HCT116 (cell line): ENCODE data around the gene TNS3. TPM values are rescaled to one million over a fixed set of nuclear protein-coding genes. Genes with fewer than 3 reads are reported as not detected.

ENCODE experiments used
- ATAC-seq: fragments of 200-7000 bp; cut with Tn5 transposase; 2 replicates; pipeline ENCODE4 v1.9.1; 2020; ENCODE audit warnings: mild to moderate bottlenecking, moderate library complexity
- BruUV-seq: library from RNA; stranded (reverse); fragments of 400-500 nt; replicated peaks from 2 replicates; lab custom pipeline; 2021; lab: Mats Ljungman, UMichigan
- CTCF ChIA-PET: fragments of 300-600 bp; sonication (Branson Sonifier 250); formaldehyde crosslinking; loops from one replicate; lab custom pipeline; 2021; ENCODE audit warnings: antibody characterized with exemption; lab: Charles Lee
- POLR2A ChIA-PET: fragments of 300-600, 350-600 bp; sonication (Branson Sonifier 250); formaldehyde crosslinking; loops from one replicate; lab custom pipeline; 2021; ENCODE audit warnings: antibody characterized with exemption; lab: Charles Lee
- RAD21 ChIA-PET, 2 experiments: fragments of 300-600 bp; sonication (Branson Sonifier 250); formaldehyde crosslinking; loops; one replicate each; lab custom pipeline; 2023; ENCODE audit warnings: low total read pairs in 2 of 2; ENCODE audit not compliant: uncharacterized antibody in 2 of 2, unreplicated experiment in 2 of 2, low non-redundant PET in 1 of 2; lab: Charles Lee
- DNase-seq: peaks from one replicate; pipeline ENCODE4 v3.0.0-alpha.2; 2010; ENCODE audit warnings: low read depth, low spot score
- H2AFZ ChIP-seq: fragments of 200-600 bp; shearing (Covaris generic), sonication (generic); 2 replicates; pipeline ENCODE4 v1.6.1; 2017; ENCODE audit warnings: low read depth, mixed run types, mixed read lengths, antibody characterized with exemption, low read length; ENCODE audit not compliant: poor library complexity, severe bottlenecking
- H3K27ac ChIP-seq: 2 replicates; pipeline ENCODE4 v1.5.1; 2012; ENCODE audit warnings: low read depth, low read length
- H3K27me3 ChIP-seq: fragments of 200-600 bp; sonication (generic); 2 replicates; pipeline ENCODE4 v1.6.1; 2016; ENCODE audit warnings: mixed run types, low read length, mixed read lengths; ENCODE audit not compliant: insufficient read depth
- H3K36me3 ChIP-seq, 2 experiments: fragments of 200-500 bp in 1 of 2; fragments of 200-600 bp in 1 of 2; sonication (Bioruptor generic) in 1 of 2; sonication (generic) in 1 of 2; 2 replicates each; pipeline versions ENCODE4 v1.5.1 to v1.6.1; 2014 to 2016; ENCODE audit warnings: low read length in 2 of 2, inconsistent platforms in 1 of 2, mixed read lengths in 1 of 2, mixed run types in 1 of 2; ENCODE audit not compliant: insufficient read depth in 2 of 2, control insufficient read depth in 1 of 2
- H3K4me1 ChIP-seq, 2 experiments: fragments of 200-600 bp in 1 of 2; sonication (generic) in 1 of 2; 2 replicates each; pipeline versions ENCODE4 v1.5.1 to v1.6.1; 2012 to 2017; ENCODE audit warnings: low read length in 2 of 2, inconsistent platforms in 1 of 2, mild to moderate bottlenecking in 1 of 2, mixed read lengths in 1 of 2, mixed run types in 1 of 2, moderate library complexity in 1 of 2; ENCODE audit not compliant: insufficient read depth in 2 of 2, control insufficient read depth in 1 of 2
- H3K4me2 ChIP-seq: fragments of 200-600 bp; sonication (generic); 2 replicates; pipeline ENCODE4 v1.6.1; 2017; ENCODE audit warnings: mixed run types, low read length, mixed read lengths
- H3K4me3 ChIP-seq, 2 experiments: fragments of 200-600 bp in 1 of 2; sonication (generic) in 1 of 2; replicated peaks in 1 of 2; 2 replicates each; pipeline ENCODE4 v1.5.1; 2011 to 2016; ENCODE audit warnings: low read length in 2 of 2, control low read depth in 1 of 2, low read depth in 1 of 2, mild to moderate bottlenecking in 1 of 2, mixed read lengths in 1 of 2, mixed run types in 1 of 2
- H3K79me2 ChIP-seq: fragments of 200-600 bp; sonication (generic); 2 replicates; pipeline ENCODE4 v1.6.1; 2017; ENCODE audit warnings: mild to moderate bottlenecking, mixed run types, low read length, moderate library complexity, mixed read lengths; ENCODE audit not compliant: insufficient read depth
- H3K9ac ChIP-seq: fragments of 200-600 bp; sonication (generic); 2 replicates; pipeline ENCODE4 v1.6.1; 2016; ENCODE audit warnings: low read length, mixed read lengths
- H3K9me2 ChIP-seq: fragments of 200-600 bp; sonication (generic), shearing (Covaris generic); 2 replicates; pipeline ENCODE4 v1.6.1; 2017; ENCODE audit warnings: mixed run types, mild to moderate bottlenecking, moderate library complexity; ENCODE audit not compliant: insufficient read depth
- H3K9me3 ChIP-seq, 2 experiments: fragments of 200-500 bp in 1 of 2; fragments of 200-600 bp in 1 of 2; sonication (Bioruptor generic) in 1 of 2; sonication (generic) in 1 of 2; 2 replicates each; pipeline ENCODE4 v1.6.1; 2014 to 2017; ENCODE audit warnings: low read length in 2 of 2, mixed read lengths in 2 of 2, inconsistent platforms in 1 of 2, low read depth in 1 of 2, mild to moderate bottlenecking in 1 of 2, mixed run types in 1 of 2, moderate library complexity in 1 of 2; ENCODE audit not compliant: control insufficient read depth in 1 of 2, insufficient read depth in 1 of 2
- H4K20me1 ChIP-seq: fragments of 200-600 bp; sonication (generic), shearing (Covaris generic); 2 replicates; pipeline ENCODE4 v1.6.1; 2017; ENCODE audit warnings: mixed run types, mild to moderate bottlenecking, moderate library complexity; ENCODE audit not compliant: insufficient read depth
- ATF3 ChIP-seq: IDR thresholded peaks from 2 replicates; pipeline ENCODE4 v1.6.1; 2012
- CBX3 ChIP-seq: IDR thresholded peaks from 2 replicates; pipeline ENCODE4 v1.6.1; 2012; ENCODE audit warnings: low read depth
- CEBPB ChIP-seq: IDR thresholded peaks from 2 replicates; pipeline ENCODE4 v1.6.1; 2012; ENCODE audit warnings: low read depth
- CTCF ChIP-seq, 3 experiments: fragments of 200-600 bp in 1 of 3; sonication (generic) in 1 of 3; IDR thresholded peaks in 2 of 3; conservative IDR thresholded peaks in 1 of 3; 2 replicates each; pipeline ENCODE4 v1.5.1; 2012 to 2017; ENCODE audit warnings: low read depth in 2 of 3, low read length in 2 of 3, antibody characterized with exemption in 1 of 3, borderline replicate concordance in 1 of 3, control low read depth in 1 of 3, mild to moderate bottlenecking in 1 of 3, mixed read lengths in 1 of 3, mixed run types in 1 of 3, moderate library complexity in 1 of 3; ENCODE audit not compliant: insufficient read depth in 1 of 3
- EZH2 ChIP-seq: fragments of 200-600 bp; sonication (generic); IDR thresholded peaks from 2 replicates; pipeline ENCODE4 v1.6.1; 2017; ENCODE audit warnings: antibody characterized with exemption, mixed run types
- EZH2phosphoT487 ChIP-seq: fragments of 200-600 bp; IDR thresholded peaks from 2 replicates; pipeline ENCODE4 v1.6.1; 2018; ENCODE audit warnings: antibody characterized with exemption, borderline replicate concordance
- REST ChIP-seq: IDR thresholded peaks from 2 replicates; pipeline ENCODE4 v1.6.1; 2012; ENCODE audit warnings: low read depth
- SIN3A ChIP-seq: IDR thresholded peaks from 2 replicates; pipeline ENCODE4 v1.6.1; 2012; ENCODE audit warnings: low read depth
- SRF ChIP-seq: IDR thresholded peaks from 2 replicates; pipeline ENCODE4 v1.6.1; 2012; ENCODE audit warnings: low read depth
- YY1 ChIP-seq: IDR thresholded peaks from 2 replicates; pipeline ENCODE4 v1.6.1; 2011; ENCODE audit warnings: low read length, low read depth, moderate library complexity, mild to moderate bottlenecking; ENCODE audit not compliant: insufficient replicate concordance; ENCODE audit errors: extremely low read depth
- ZBTB33 ChIP-seq: IDR thresholded peaks from 2 replicates; pipeline ENCODE4 v1.6.1; 2011; ENCODE audit warnings: mild to moderate bottlenecking, low read length, moderate library complexity; ENCODE audit not compliant: insufficient replicate concordance; ENCODE audit errors: extremely low read depth
- ZFX ChIP-seq: fragments of 450-650 bp; IDR thresholded peaks from 2 replicates; pipeline ENCODE4 v1.6.1; 2017
- intact Hi-C: fragments of 100-400 bp; cut with micrococcal nuclease; formaldehyde crosslinking; loops from 2 replicates; pipeline ENCODE4 v1.10.0; 2022
- total RNA-seq: library from RNA; stranded (reverse); gene quantifications from one replicate; pipeline ENCODE4 v1.2.1, GENCODE V29; 2021; ENCODE audit not compliant: unreplicated experiment

Gene TNS3
- total RNA-seq, 1 experiment from 2014 or later, result 9.1 TPM

GRCh38 chr7:47579458-47579857 is 2.5 kb downstream of the TNS3 start:
- H3K9me2 ChIP-seq, result no peaks in the 10 kb centered on the region
- no peak overlapping the region for H3K27ac ChIP-seq
- no peaks in the 10 kb centered on the region for H4K20me1 ChIP-seq
- no peak overlapping the region for H2AFZ ChIP-seq
- intact Hi-C loops, result no loop called here
- no peaks in the 10 kb centered on the region for H3K27me3 ChIP-seq
- ATAC-seq (no peak), DNase-seq (no peak)
- no peak overlapping the region for H3K9ac ChIP-seq
- no peak overlapping the region for H3K4me3 ChIP-seq
- ChIA-PET CTCF (no interaction called here), RAD21 (no interaction called here), POLR2A (no interaction called here)
- H3K4me2 ChIP-seq, result no peak overlapping the region
- no peaks in the 10 kb centered on the region for H3K9me3 ChIP-seq
- H3K4me1 ChIP-seq, result peaks cover 43 to 52% of the 10 kb centered on the region in 2 experiments
- no TSS peak for BruUV-seq
- no peak for TF ChIP-seq CBX3
- no peak for TF ChIP-seq CTCF (IDR thresholded peaks at IDR 0.05 in 2 of 3, conservative IDR thresholded peaks at IDR 0.05 in 1 of 3; ENCODE audit: borderline replicate concordance in 1 of 3, insufficient read depth in 1 of 3, low read depth in 2 of 3, low read length in 2 of 3)
- TF ChIP-seq SRF, result no peak
- no peak for TF ChIP-seq ATF3
- no peak for TF ChIP-seq EZH2
- no peak for TF ChIP-seq CEBPB
- TF ChIP-seq SIN3A, result no peak
- no peak for TF ChIP-seq ZFX
- TF ChIP-seq ZBTB33, result no peak
- no peak for TF ChIP-seq REST
- TF ChIP-seq YY1, result no peak
- TF ChIP-seq EZH2phosphoT487, result no peak
- no peaks in the 10 kb centered on the region for H3K79me2 ChIP-seq
- no peaks in the 10 kb centered on the region for H3K36me3 ChIP-seq
